ENCODE measurements around the gene NPIPB6.

Gene NPIPB6

GRCh38 chr16:28294201-28294600 is 69.1 kb downstream of the NPIPB6 start:
- Histone ChIP-seq H3K4me3 (ENCODE audit: low read length) (no peak overlapping the region), H3K9me2 (replicated peaks; ENCODE audit: insufficient read depth, low read length) (no peaks in the 10 kb centered on the region), H3K4me2 (ENCODE audit: low read depth, low read length) (no peak overlapping the region), H4K20me1 (ENCODE audit: insufficient read depth, low read length) (no peaks in the 10 kb centered on the region), H3K9ac (ENCODE audit: low read length) (no peak overlapping the region), H2AFZ (ENCODE audit: low read length) (no peak overlapping the region), H3K79me2 (ENCODE audit: low read length) (no peaks in the 10 kb centered on the region), H3F3A (ENCODE audit: insufficient read depth, low read length) (no peaks in the 10 kb centered on the region), H3K27ac (ENCODE audit: low read length) (no peak overlapping the region), H3K27me3 (replicated peaks; ENCODE audit: insufficient read depth, low read length) (peaks cover 32% of the 10 kb centered on the region), H3K36me3 (replicated peaks; ENCODE audit: insufficient read depth, low read length) (no peaks in the 10 kb centered on the region), H3K4me1 (ENCODE audit: low read length) (no peaks in the 10 kb centered on the region), H3K9me3 (replicated peaks; ENCODE audit: insufficient read depth, low read length) (no peaks in the 10 kb centered on the region)
- no peak for DNase-seq
- TF ChIP-seq EZH2phosphoT487 (IDR thresholded peaks at IDR 0.05; ENCODE audit: low read length) (no peak), CTCF (IDR thresholded peaks at IDR 0.05; ENCODE audit: low read length) (no peak), EZH2 (optimal IDR thresholded peaks at IDR 0.05; ENCODE audit: low read depth, low read length) (no peak)

DNA sequence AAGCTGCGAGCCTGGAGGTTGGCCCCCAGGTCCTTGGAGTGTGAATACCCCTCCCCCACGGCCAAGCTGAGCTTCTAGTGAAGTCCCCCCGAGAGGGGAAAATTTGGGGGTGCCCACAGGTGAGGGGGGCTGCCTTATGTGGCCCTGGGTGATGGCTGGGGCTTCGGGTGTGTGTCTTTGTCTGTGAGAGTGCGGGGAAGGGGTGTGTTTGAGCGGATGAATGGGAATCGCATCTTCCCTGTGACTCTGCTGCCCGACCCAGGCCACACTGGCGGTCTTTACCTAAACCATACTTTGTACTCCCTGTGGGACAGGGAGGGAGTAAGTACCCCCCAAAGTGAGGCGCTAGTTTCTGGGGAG is 69.7 kb downstream of the NPIPB6 start:
- H3K27me3 ChIP-seq (replicated peaks; ENCODE audit: insufficient read depth, low read length): peaks cover 32% of the 10 kb centered on the region
- no peaks in the 10 kb centered on the region for H4K20me1 ChIP-seq (ENCODE audit: insufficient read depth, low read length)
- H3K4me1 ChIP-seq (ENCODE audit: low read length): no peaks in the 10 kb centered on the region
- H3K9ac ChIP-seq (ENCODE audit: low read length): no peak overlapping the region
- H3K79me2 ChIP-seq (ENCODE audit: low read length): no peaks in the 10 kb centered on the region
- no peak overlapping the region for H3K4me3 ChIP-seq (ENCODE audit: low read length)
- H2AFZ ChIP-seq (ENCODE audit: low read length): no peak overlapping the region
- H3K9me3 ChIP-seq (replicated peaks; ENCODE audit: insufficient read depth, low read length): no peaks in the 10 kb centered on the region
- H3K9me2 ChIP-seq (replicated peaks; ENCODE audit: insufficient read depth, low read length): no peaks in the 10 kb centered on the region
- H3K27ac ChIP-seq (ENCODE audit: low read length): no peak overlapping the region
- H3K4me2 ChIP-seq (ENCODE audit: low read depth, low read length): no peak overlapping the region
- no peaks in the 10 kb centered on the region for H3F3A ChIP-seq (ENCODE audit: insufficient read depth, low read length)
- DNase-seq: no peak
- TF ChIP-seq EZH2phosphoT487 (IDR thresholded peaks at IDR 0.05; ENCODE audit: low read length) (no peak), EZH2 (optimal IDR thresholded peaks at IDR 0.05; ENCODE audit: low read depth, low read length) (no peak), CTCF (IDR thresholded peaks at IDR 0.05; ENCODE audit: low read length) (no peak)
- H3K36me3 ChIP-seq (replicated peaks; ENCODE audit: insufficient read depth, low read length): no peaks in the 10 kb centered on the region

- H3F3A ChIP-seq (ENCODE audit: insufficient read depth, low read length): no peaks in the 10 kb centered on the region
- H3K36me3 ChIP-seq (replicated peaks; ENCODE audit: insufficient read depth, low read length): no peaks in the 10 kb centered on the region
- no peaks in the 10 kb centered on the region for H3K4me1 ChIP-seq (ENCODE audit: low read length)
- no peaks in the 10 kb centered on the region for H3K79me2 ChIP-seq (ENCODE audit: low read length)
- H3K9me3 ChIP-seq (replicated peaks; ENCODE audit: insufficient read depth, low read length): no peaks in the 10 kb centered on the region
- DNase-seq: no peak
- no peak overlapping the region for H3K27ac ChIP-seq (ENCODE audit: low read length)
- no peak for TF ChIP-seq EZH2phosphoT487 (IDR thresholded peaks at IDR 0.05; ENCODE audit: low read length)
- no peak for TF ChIP-seq CTCF (IDR thresholded peaks at IDR 0.05; ENCODE audit: low read length)
- no peak for TF ChIP-seq EZH2 (optimal IDR thresholded peaks at IDR 0.05; ENCODE audit: low read depth, low read length)
- no peaks in the 10 kb centered on the region for H4K20me1 ChIP-seq (ENCODE audit: insufficient read depth, low read length)
- H3K27me3 ChIP-seq (replicated peaks; ENCODE audit: insufficient read depth, low read length): peaks cover 32% of the 10 kb centered on the region
- peak overlapping the region; percentile 72 for H2AFZ ChIP-seq (ENCODE audit: low read length)
- H3K9ac ChIP-seq (ENCODE audit: low read length): peak overlapping the region; percentile 37; the same call in 1 of the 2 replicates
- no peaks in the 10 kb centered on the region for H3K9me2 ChIP-seq (replicated peaks; ENCODE audit: insufficient read depth, low read length)
- peak overlapping the region; percentile 53 for H3K4me3 ChIP-seq (ENCODE audit: low read length)
- H3K4me2 ChIP-seq (ENCODE audit: low read depth, low read length): peak overlapping the region; percentile 95
These were observed 70.3 kb downstream of the NPIPB6 start for GRCh38 chr16:28292731-28293600.
